HepG2 (cell line): Measurements from ENCODE around the gene SLC28A3. TPM values are rescaled to one million over a fixed set of nuclear protein-coding genes. Genes with fewer than 3 reads are reported as not detected.

ENCODE experiments used
- ATAC-seq: fragments of 200-7000 bp; cut with Tn5 transposase; 3 replicates; pipeline ENCODE4 v1.9.1; 2020; ENCODE audit warnings: mild to moderate bottlenecking, moderate library complexity
- BruUV-seq: library from RNA; stranded (reverse); fragments of 400-500 nt; replicated peaks from 2 replicates; lab custom pipeline; 2021; lab: Mats Ljungman, UMichigan
- CTCF ChIA-PET: fragments of 300-600 bp; formaldehyde crosslinking; extraction: SDS; loops from one replicate; lab custom pipeline; 2021; ENCODE audit warnings: low total read pairs, inconsistent platforms, low intra/inter-chr PET ratio; lab: Yijun Ruan, JAX
- POLR2A ChIA-PET: fragments of 350-600 bp; sonication (Branson Sonifier 250); formaldehyde crosslinking; loops from one replicate; lab custom pipeline; 2020; ENCODE audit warnings: antibody characterized with exemption, inconsistent platforms; lab: Yijun Ruan, JAX
- DNase-seq: peaks from one replicate; pipeline ENCODE4 v3.0.0-alpha.2; 2015; ENCODE audit warnings: low spot score
- FAIRE-seq: peaks from 3 replicates; lab custom pipeline; 2011; peaks lifted over from hg19 to GRCh38; lab: Jason Lieb, UNC
- H2AFZ ChIP-seq: one replicate; pipeline ENCODE4 v1.6.1; 2011; ENCODE audit warnings: low read length, inconsistent platforms
- H3K27ac ChIP-seq: fragments of 300-600 bp; 3 replicates; pipeline ENCODE4 v1.8.0; 2011; ENCODE audit warnings: mixed run types, mild to moderate bottlenecking, mixed read lengths, low read length, inconsistent platforms; ENCODE audit not compliant: insufficient read depth; ENCODE audit errors: extremely low read length
- H3K27me3 ChIP-seq, 2 experiments: fragments of 200-600 bp in 1 of 2; 2 replicates in 1 of 2; 3 replicates in 1 of 2; pipeline versions ENCODE4 v1.6.0 to v1.8.0; 2011; ENCODE audit warnings: low read length in 2 of 2, mild to moderate bottlenecking in 2 of 2, moderate library complexity in 2 of 2, inconsistent platforms in 1 of 2; ENCODE audit not compliant: insufficient read depth in 2 of 2, control insufficient read depth in 1 of 2
- H3K36me3 ChIP-seq, 2 experiments: fragments of 200-600 bp in 1 of 2; replicated peaks in 1 of 2; 2 replicates in 1 of 2; 3 replicates in 1 of 2; pipeline versions ENCODE4 v1.5.1 to v1.8.0; 2011; ENCODE audit warnings: low read length in 2 of 2, inconsistent platforms in 1 of 2; ENCODE audit not compliant: insufficient read depth in 2 of 2, control insufficient read depth in 1 of 2
- H3K4me1 ChIP-seq: 2 replicates; pipeline ENCODE4 v1.5.1; 2012; ENCODE audit warnings: low read length, inconsistent platforms; ENCODE audit not compliant: insufficient read depth
- H3K4me2 ChIP-seq: 2 replicates; pipeline ENCODE4 v1.6.0; 2011; ENCODE audit warnings: low read depth, low read length, inconsistent platforms
- H3K4me3 ChIP-seq, 3 experiments: fragments of 200-600 bp in 1 of 3; sonication (generic), shearing (Covaris generic) in 1 of 3; replicated peaks in 1 of 3; 2 replicates each; pipeline ENCODE4 v1.5.1; 2011 to 2016; ENCODE audit warnings: low read length in 3 of 3, inconsistent platforms in 2 of 3, low read depth in 2 of 3, mild to moderate bottlenecking in 2 of 3, control low read depth in 1 of 3, mixed read lengths in 1 of 3; ENCODE audit not compliant: insufficient read depth in 1 of 3
- H3K79me2 ChIP-seq: one replicate; pipeline ENCODE4 v1.6.1; 2011; ENCODE audit warnings: low read length, inconsistent platforms; ENCODE audit not compliant: insufficient read depth
- H3K9ac ChIP-seq: 2 replicates; pipeline ENCODE4 v1.6.0; 2011; ENCODE audit warnings: mild to moderate bottlenecking, low read depth, low read length, inconsistent platforms; ENCODE audit not compliant: insufficient read depth
- H3K9me3 ChIP-seq: 2 replicates; pipeline ENCODE4 v1.5.1; 2012; ENCODE audit warnings: mild to moderate bottlenecking, low read length
- H4K20me1 ChIP-seq: 2 replicates; pipeline ENCODE4 v1.6.0; 2011; ENCODE audit warnings: inconsistent platforms, mild to moderate bottlenecking, low read length, moderate library complexity; ENCODE audit not compliant: insufficient read depth
- AGO1 ChIP-seq: fragments of 200-400 bp; formaldehyde crosslinking; IDR thresholded peaks from 2 replicates; pipeline ENCODE4 v1.6.1; 2017; ENCODE audit warnings: mild to moderate bottlenecking, low read depth, low read length, moderate library complexity; ENCODE audit not compliant: poor library complexity, severe bottlenecking
- HNF4G ChIP-seq, 2 experiments: sonication (generic) in 1 of 2; formaldehyde crosslinking in 1 of 2; IDR thresholded peaks; 2 replicates each; pipeline versions ENCODE4 v1.4.0 to v1.6.1; 2011 to 2020; ENCODE audit warnings: borderline replicate concordance in 2 of 2, low read depth in 2 of 2, mild to moderate bottlenecking in 2 of 2, low read length in 1 of 2, missing genetic modification reagents in 1 of 2, moderate library complexity in 1 of 2
- NFATC3 ChIP-seq: sonication (generic); formaldehyde crosslinking; IDR thresholded peaks from 2 replicates; pipeline ENCODE4 v1.5.1; 2020; ENCODE audit warnings: mild to moderate bottlenecking, missing genetic modification reagents
- NONO ChIP-seq, 2 experiments: fragments of 450-650 bp in 1 of 2; sonication (generic) in 1 of 2; formaldehyde crosslinking in 1 of 2; IDR thresholded peaks in 1 of 2; conservative IDR thresholded peaks in 1 of 2; 2 replicates each; pipeline versions ENCODE4 v1.6.1 to v1.8.0; 2017 to 2022; ENCODE audit warnings: mild to moderate bottlenecking in 1 of 2, missing genetic modification reagents in 1 of 2, moderate library complexity in 1 of 2
- ZNF720 ChIP-seq: sonication (generic); formaldehyde crosslinking; IDR thresholded peaks from 2 replicates; pipeline ENCODE4 v1.4.0; 2020; ENCODE audit warnings: missing genetic modification reagents
- WGBS: methylation state at CpG from one replicate; pipeline ENCODE4 v1.1.6; 2017; ENCODE audit warnings: low lambda C conversion rate; 5-methylcytosine and 5-hydroxymethylcytosine counted together
- in situ Hi-C: cut with HindIII; loops from 2 replicates; pipeline ENCODE4 v1.10.0; 2017; ENCODE audit warnings: low pct_unique_long_range_greater_than_20kb; ENCODE audit not compliant: extremely low pct_ligation_motif_present
- intact Hi-C: fragments of 100-400 bp; cut with micrococcal nuclease; formaldehyde crosslinking; loops from one replicate; pipeline ENCODE4 v1.10.0; 2022; ENCODE audit not compliant: unreplicated experiment
- polyA plus RNA-seq, 8 experiments: library from polyadenylated mRNA; depleted of rRNA in 3 of 8; stranded (reverse) in 7 of 8; unstranded in 1 of 8; fragments of >200 nt; fragmentation: Illumina TruSeq in 4 of 8; extraction: Trizol in 4 of 8; gene quantifications; 2 replicates each; pipeline versions ENCODE4 v1.2.1 to v1.2.3, GENCODE V29; 2011 to 2016; ENCODE audit warnings: low read depth in 4 of 8, missing spikeins in 1 of 8, mixed read lengths in 1 of 8; ENCODE audit not compliant: insufficient read depth in 1 of 8
- total RNA-seq, 5 experiments: library from RNA; depleted of rRNA; stranded (reverse); fragments of >200 nt; fragmentation: Illumina TruSeq; extraction: Trizol; gene quantifications; 2 replicates each; pipeline ENCODE4 v1.2.3, GENCODE V29; 2016; ENCODE audit warnings: low read depth in 1 of 5
- TF ChIP-seq, protein P1 (sequence below): sonication (generic); formaldehyde crosslinking; IDR thresholded peaks from 2 replicates; pipeline ENCODE4 v1.4.0; 2020; ENCODE audit warnings: missing genetic modification reagents, borderline replicate concordance

Gene SLC28A3
- total and polyA plus RNA-seq, 2 of the 13 experiments (the other 11 are each of a cell fraction or from before 2014, with no cell fraction given) = not detected

DNA sequence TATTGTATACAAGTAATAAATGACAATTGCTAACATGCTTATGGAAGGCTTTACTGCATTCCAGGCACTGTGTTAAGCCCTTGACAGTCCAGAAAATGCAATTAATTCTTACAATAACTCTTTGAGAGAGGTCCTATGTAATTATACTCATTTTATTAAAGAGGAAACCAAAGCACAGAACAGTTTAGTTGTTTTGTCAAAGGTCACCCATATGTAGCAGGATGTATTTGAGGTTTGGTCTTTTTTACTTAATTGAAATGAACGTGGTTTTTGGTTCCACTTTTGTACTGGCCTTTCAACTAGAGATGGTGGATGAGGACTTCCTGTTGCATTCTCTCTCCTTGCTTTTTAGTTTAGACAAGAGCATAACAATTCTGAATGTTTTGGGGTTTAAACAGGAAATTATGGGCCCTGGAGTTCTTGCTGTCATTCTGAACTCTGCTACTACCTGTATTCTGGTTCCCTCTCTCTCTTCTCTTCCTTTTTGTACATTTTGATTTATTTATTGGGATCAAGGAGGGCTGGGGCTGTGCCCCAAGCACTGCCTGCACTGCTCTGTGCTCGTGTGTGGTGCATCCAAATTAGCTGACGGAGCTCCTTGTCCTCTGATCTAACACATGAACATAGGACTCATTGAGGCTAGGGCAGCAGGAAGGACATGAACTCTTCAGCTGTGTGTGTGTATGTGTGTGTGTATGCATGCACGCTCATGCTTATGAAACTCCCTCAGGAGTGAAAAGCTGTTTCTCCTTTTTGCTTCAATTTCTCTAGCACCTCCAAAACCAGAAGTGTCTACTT, 47.4 kb downstream of the SLC28A3 start:
- intact Hi-C loops = no loop called here
- no peak for TF ChIP-seq ZNF720 (CRISPR knock-in tag)
- no peak for TF ChIP-seq NONO (IDR thresholded peaks at IDR 0.05)
- no peak for TF ChIP-seq NONO (CRISPR knock-in tag; conservative IDR thresholded peaks at IDR 0.05)
- TF ChIP-seq AGO1 = no peak
- no peak for TF ChIP-seq HNF4G (IDR thresholded peaks at IDR 0.05; ENCODE audit: borderline replicate concordance, low read depth, low read length)
- TF ChIP-seq HNF4G (CRISPR knock-in tag; IDR thresholded peaks at IDR 0.05; ENCODE audit: borderline replicate concordance, low read depth) = no peak
- TF ChIP-seq, protein P1, sequence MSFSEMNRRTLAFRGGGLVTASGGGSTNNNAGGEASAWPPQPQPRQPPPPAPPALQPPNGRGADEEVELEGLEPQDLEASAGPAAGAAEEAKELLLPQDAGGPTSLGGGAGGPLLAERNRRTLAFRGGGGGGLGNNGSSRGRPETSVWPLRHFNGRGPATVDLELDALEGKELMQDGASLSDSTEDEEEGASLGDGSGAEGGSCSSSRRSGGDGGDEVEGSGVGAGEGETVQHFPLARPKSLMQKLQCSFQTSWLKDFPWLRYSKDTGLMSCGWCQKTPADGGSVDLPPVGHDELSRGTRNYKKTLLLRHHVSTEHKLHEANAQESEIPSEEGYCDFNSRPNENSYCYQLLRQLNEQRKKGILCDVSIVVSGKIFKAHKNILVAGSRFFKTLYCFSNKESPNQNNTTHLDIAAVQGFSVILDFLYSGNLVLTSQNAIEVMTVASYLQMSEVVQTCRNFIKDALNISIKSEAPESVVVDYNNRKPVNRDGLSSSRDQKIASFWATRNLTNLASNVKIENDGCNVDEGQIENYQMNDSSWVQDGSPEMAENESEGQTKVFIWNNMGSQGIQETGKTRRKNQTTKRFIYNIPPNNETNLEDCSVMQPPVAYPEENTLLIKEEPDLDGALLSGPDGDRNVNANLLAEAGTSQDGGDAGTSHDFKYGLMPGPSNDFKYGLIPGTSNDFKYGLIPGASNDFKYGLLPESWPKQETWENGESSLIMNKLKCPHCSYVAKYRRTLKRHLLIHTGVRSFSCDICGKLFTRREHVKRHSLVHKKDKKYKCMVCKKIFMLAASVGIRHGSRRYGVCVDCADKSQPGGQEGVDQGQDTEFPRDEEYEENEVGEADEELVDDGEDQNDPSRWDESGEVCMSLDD (CRISPR knock-in tag) = no peak
- TF ChIP-seq NFATC3 (CRISPR knock-in tag) = no peak
- TF ChIP-seq, all 625 proteins: peak for 0
- DNase-seq (no peak), FAIRE-seq (no peak), ATAC-seq (no peak)
- no peaks in the 10 kb centered on the region for H3K9me3 ChIP-seq
- no peak overlapping the region for H3K4me2 ChIP-seq
- H2AFZ ChIP-seq = no peak overlapping the region
- in situ Hi-C loops = no loop called here
- ChIA-PET CTCF (no interaction called here), POLR2A (no interaction called here)
- peaks cover 0 to 14% of the 10 kb centered on the region in 2 experiments; a peak in 3 of 5 replicates for H3K27me3 ChIP-seq
- BruUV-seq = no TSS peak
- 4% methylated on average over 4 of the region's 4 CpGs for WGBS
- H4K20me1 ChIP-seq = no peaks in the 10 kb centered on the region
- no peak overlapping the region for H3K9ac ChIP-seq
- no peak overlapping the region for H3K27ac ChIP-seq
- H3K4me3 ChIP-seq = no peak overlapping the region
- H3K4me1 ChIP-seq = no peaks in the 10 kb centered on the region
- no peaks in the 10 kb centered on the region for H3K36me3 ChIP-seq
- H3K79me2 ChIP-seq = no peaks in the 10 kb centered on the region
